ENCODE data around the gene PIN1. TPM values are rescaled to one million over a fixed set of nuclear protein-coding genes. Genes with fewer than 3 reads are reported as not detected.

The PIN1 gene
- total RNA-seq, 3 donors from 2014 or later (not counting 1 experiment from before 2014, with no cell fraction given), result 68.3 to 82.6 (median 74.8) TPM

- H3K4me1 Mint-ChIP-seq, result peaks cover 6 to 8% of the 10 kb centered on the region in 2 donors
- no peaks in the 10 kb centered on the region for H3K9me3 ChIP-seq (ENCODE audit: control insufficient read depth, insufficient read depth, low read length)
- 99% methylated on average over 21 of the region's 21 CpGs for WGBS (ENCODE audit: insufficient coverage)
- no peak for DNase-seq
- TF ChIP-seq CTCF (IDR thresholded peaks at IDR 0.05), result no peak
- H3K4me1 ChIP-seq (ENCODE audit: control insufficient read depth, insufficient read depth, low read length), result peaks cover 20% of the 10 kb centered on the region
- no peak for ATAC-seq
- no peaks in the 10 kb centered on the region for H3K27me3 Mint-ChIP-seq (ENCODE audit: low read depth in 2 of 2)
- intact Hi-C loops (cut with micrococcal nuclease), result no loop called here
- H3K36me3 Mint-ChIP-seq, result no peaks in the 10 kb centered on the region
- H3K9me3 Mint-ChIP-seq, result no peaks in the 10 kb centered on the region
- H3K27me3 ChIP-seq (ENCODE audit: control insufficient read depth, insufficient read depth, low read length), result no peaks in the 10 kb centered on the region
- H3K36me3 ChIP-seq (ENCODE audit: control insufficient read depth, insufficient read depth, low read length), result peaks cover 17% of the 10 kb centered on the region
- no peak overlapping the region for H3K27ac Mint-ChIP-seq
- H3K4me3 Mint-ChIP-seq, result no peak overlapping the region
- H3K4me3 ChIP-seq (ENCODE audit: low read length), result no peak overlapping the region
- no peak overlapping the region for H3K27ac ChIP-seq (ENCODE audit: low read length)
Observed at GRCh38 chr19:9811139-9811538, 24.0 kb upstream of the PIN1 start.

DNA sequence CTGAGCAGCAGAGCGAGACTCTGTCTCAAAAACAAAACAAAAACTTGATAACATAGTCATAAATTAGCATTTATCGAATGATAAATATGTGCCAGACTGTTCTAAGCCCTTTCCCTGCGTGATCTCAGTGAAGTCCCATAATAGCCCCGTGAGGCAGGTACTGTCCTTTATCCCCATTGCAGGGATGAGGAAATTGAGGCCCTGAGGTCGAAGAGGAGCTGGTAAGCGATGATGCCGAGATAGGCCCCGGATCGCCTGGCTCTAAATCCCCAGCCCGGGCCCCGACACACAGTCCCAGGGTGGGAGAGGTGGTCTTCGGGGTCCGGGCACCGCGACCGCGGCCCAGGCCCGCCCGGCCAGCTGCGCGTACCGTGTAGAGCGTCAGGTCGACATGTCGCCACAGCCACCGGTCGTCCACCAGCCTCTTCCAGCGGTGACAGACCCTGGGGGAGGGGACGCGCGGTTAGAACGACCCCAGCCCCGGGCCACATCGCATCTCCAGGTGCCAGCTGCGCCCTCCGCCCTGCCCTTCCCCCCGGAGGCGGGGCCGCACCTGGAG is 16.9 kb upstream of the PIN1 start:
- H3K27me3 Mint-ChIP-seq (ENCODE audit: low read depth in 2 of 2), result no peaks in the 10 kb centered on the region
- no peaks in the 10 kb centered on the region for H3K9me3 Mint-ChIP-seq
- peak in 1 of 2 donors; percentile 44 for DNase-seq
- peak overlapping the region; percentile 95 for H3K27ac ChIP-seq (ENCODE audit: low read length)
- intact Hi-C loops (cut with micrococcal nuclease), result loop anchor here (2.0 kb wide), 1 partner anchor 33 kb away; no protein-coding TSS in a partner anchor
- peaks cover 14% of the 10 kb centered on the region for H3K4me1 ChIP-seq (ENCODE audit: control insufficient read depth, insufficient read depth, low read length)
- no peaks in the 10 kb centered on the region for H3K27me3 ChIP-seq (ENCODE audit: control insufficient read depth, insufficient read depth, low read length)
- H3K4me3 ChIP-seq (ENCODE audit: low read length), result peak overlapping the region; percentile 87
- peak overlapping the region; percentile 87 to 89 for H3K27ac Mint-ChIP-seq
- H3K36me3 Mint-ChIP-seq, result no peaks in the 10 kb centered on the region
- peaks cover 19 to 29% of the 10 kb centered on the region in 2 donors for H3K4me1 Mint-ChIP-seq
- TF ChIP-seq CTCF (IDR thresholded peaks at IDR 0.05), result no peak
- WGBS (ENCODE audit: insufficient coverage), result 4% methylated on average over 39 of the region's 39 CpGs
- H3K9me3 ChIP-seq (ENCODE audit: control insufficient read depth, insufficient read depth, low read length), result no peaks in the 10 kb centered on the region
- no peak for ATAC-seq
- peak overlapping the region; percentile 90 for H3K4me3 Mint-ChIP-seq
- no peaks in the 10 kb centered on the region for H3K36me3 ChIP-seq (ENCODE audit: control insufficient read depth, insufficient read depth, low read length)

GRCh38 chr19:9818734-9819595 is 16.2 kb upstream of the PIN1 start, which contains the start of gene FBXL12:
Gene FBXL12, minus strand, starts transcription at chr19:9819079. Its CDS starts 266 bp downstream, at chr19:9818813.
- peak; percentile 100 for DNase-seq
- Histone ChIP-seq H3K4me1 (ENCODE audit: control insufficient read depth, insufficient read depth, low read length) (peaks cover 14% of the 10 kb centered on the region), H3K27ac (ENCODE audit: low read length) (peak within 1 kb of the TSS; percentile 95), H3K36me3 (ENCODE audit: control insufficient read depth, insufficient read depth, low read length) (no peaks in the 10 kb centered on the region), H3K27me3 (ENCODE audit: control insufficient read depth, insufficient read depth, low read length) (no peaks in the 10 kb centered on the region), H3K9me3 (ENCODE audit: control insufficient read depth, insufficient read depth, low read length) (no peaks in the 10 kb centered on the region), H3K4me3 (ENCODE audit: low read length) (peak within 1 kb of the TSS; percentile 87)
- peak within 1 kb of the TSS; percentile 90 for H3K4me3 Mint-ChIP-seq
- TF ChIP-seq CTCF (IDR thresholded peaks at IDR 0.05), result no peak
- H3K27me3 Mint-ChIP-seq (ENCODE audit: low read depth in 2 of 2), result no peaks in the 10 kb centered on the region
- H3K4me1 Mint-ChIP-seq, result peaks cover 19 to 33% of the 10 kb centered on the region in 2 donors
- no peaks in the 10 kb centered on the region for H3K36me3 Mint-ChIP-seq
- H3K27ac Mint-ChIP-seq, result peak within 1 kb of the TSS; percentile 87 to 89
- no peaks in the 10 kb centered on the region for H3K9me3 Mint-ChIP-seq
- intact Hi-C loops (cut with micrococcal nuclease), result loop anchor here (1.0 to 2.0 kb wide), 6 partner anchors 8 to 51 kb away; partner anchors contain the start of genes PIN1, UBL5 and ZNF846
- under 1% methylated on average over 82 of the region's 82 CpGs for WGBS (ENCODE audit: insufficient coverage)
- peak; percentile 86 to 96 (median 87) for ATAC-seq

Measured in natural killer cell (primary cell).